AG04450 (cell line): ENCODE measurements around the gene CCDC175. TPM values are rescaled to one million over a fixed set of nuclear protein-coding genes. Genes with fewer than 3 reads are reported as not detected.

Experiments used
- CTCF ChIA-PET: fragments of 300-600, 350-600 bp; formaldehyde crosslinking; extraction: SDS; loops from one replicate; lab custom pipeline; 2022; ENCODE audit warnings: antibody characterized with exemption, inconsistent platforms; lab: Charles Lee
- POLR2A ChIA-PET: fragments of 350-600 bp; formaldehyde crosslinking; extraction: SDS; loops from one replicate; lab custom pipeline; 2021; ENCODE audit warnings: antibody characterized with exemption, inconsistent platforms; lab: Yijun Ruan, JAX
- DNase-seq: peaks from one replicate; pipeline ENCODE4 v3.0.0-alpha.2; 2011; ENCODE audit warnings: low read depth, low spot score
- H3K27ac ChIP-seq: one replicate; pipeline ENCODE4 v1.5.1; 2012; ENCODE audit warnings: low read depth, low read length, control low read depth
- H3K27me3 ChIP-seq: one replicate; pipeline ENCODE4 v1.6.0; 2012; ENCODE audit warnings: low read length; ENCODE audit not compliant: control insufficient read depth, insufficient read depth
- H3K4me3 ChIP-seq: 2 replicates; pipeline ENCODE4 v1.5.1; 2011; ENCODE audit warnings: mild to moderate bottlenecking, low read depth, low read length, control low read depth
- H3K9me3 ChIP-seq: 2 replicates; pipeline ENCODE4 v1.5.1; 2012; ENCODE audit warnings: low read length; ENCODE audit not compliant: control insufficient read depth, insufficient read depth
- CTCF ChIP-seq: IDR thresholded peaks from 2 replicates; pipeline ENCODE4 v1.5.1; 2011; ENCODE audit warnings: low read depth, low read length, control low read depth, inconsistent platforms
- polyA plus RNA-seq: library from polyadenylated mRNA; depleted of rRNA; stranded (reverse); fragments of >200 nt; gene quantifications from 2 replicates; pipeline ENCODE4 v1.2.3, GENCODE V29; 2011

CCDC175 gene
- polyA plus RNA-seq, 1 experiment = not detected

- ChIA-PET POLR2A (no interaction called here), CTCF (interaction anchor here (1.0 to 1.1 kb wide), 2 partner anchors 29 to 40 kb away, joined by 5 to 6 read pairs; partner anchors contain the start of gene CCDC175)
Observed at GRCh38 chr14:59547310-59547709, 29.3 kb downstream of the CCDC175 start.

DNA sequence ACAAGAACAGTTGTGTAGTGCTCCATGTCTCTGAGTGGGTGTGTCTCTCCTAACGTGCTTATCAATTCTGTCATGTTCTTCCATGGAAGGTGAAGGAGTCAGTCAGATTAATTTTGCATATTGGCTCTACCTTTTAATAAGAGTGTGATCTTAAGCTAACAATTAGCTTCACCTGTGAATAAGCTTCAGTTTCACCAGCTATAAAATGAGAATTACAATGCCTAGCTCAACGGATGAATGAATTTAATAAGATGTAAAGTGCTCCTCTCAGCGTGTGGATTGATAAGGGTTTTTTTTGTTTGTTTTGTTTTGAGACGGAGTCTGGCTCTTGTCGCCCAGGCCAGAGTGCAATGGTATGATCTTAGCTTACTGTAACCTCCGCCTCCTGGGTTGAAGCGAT, 32.7 kb downstream of the CCDC175 start:
- Histone ChIP-seq H3K9me3 (no peaks in the 10 kb centered on the region), H3K27ac (no peak overlapping the region), H3K27me3 (peaks cover 2% of the 10 kb centered on the region), H3K4me3 (no peak overlapping the region)
- ChIA-PET CTCF (interaction anchor here (1.0 to 2.3 kb wide), 2 partner anchors 33 to 36 kb away, joined by 4 to 12 read pairs; partner anchors contain the start of gene CCDC175), POLR2A (no interaction called here)
- DNase-seq = no peak
- no peak for TF ChIP-seq CTCF

More at GRCh38 chr14:59547310-59547709, 29.3 kb downstream of the CCDC175 start:
- no peak for TF ChIP-seq CTCF
- H3K27me3 ChIP-seq = peaks cover 3% of the 10 kb centered on the region
- no peaks in the 10 kb centered on the region; the same call in 1 of the 2 replicates for H3K9me3 ChIP-seq
- no peak overlapping the region for H3K27ac ChIP-seq
- DNase-seq = no peak
- H3K4me3 ChIP-seq = no peak overlapping the region

DNA sequence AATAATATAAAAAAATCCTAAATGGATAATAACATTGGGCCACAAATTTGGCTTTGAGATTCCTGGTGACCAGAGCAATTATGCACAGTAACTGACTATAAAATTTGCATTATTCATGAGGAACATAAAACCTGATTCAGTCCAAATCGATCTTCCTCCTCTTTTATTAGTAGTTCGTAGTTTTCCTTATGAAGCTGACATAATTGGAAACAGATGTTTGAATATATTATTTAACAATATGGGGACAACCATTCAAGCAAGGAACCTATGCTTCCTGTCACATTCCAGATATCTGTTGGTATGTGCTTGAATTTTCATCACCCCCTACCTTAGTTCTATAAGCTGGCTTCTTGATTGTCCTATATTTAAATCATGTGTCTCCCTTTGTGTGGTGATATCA, 34.9 kb downstream of the CCDC175 start:
- no peak overlapping the region for H3K27ac ChIP-seq
- H3K4me3 ChIP-seq = no peak overlapping the region
- no peak for DNase-seq
- no peak for TF ChIP-seq CTCF
- ChIA-PET POLR2A (no interaction called here), CTCF (interaction anchor here (1.1 to 2.0 kb wide), 2 partner anchors 34 to 35 kb away, joined by 4 to 7 read pairs; partner anchors contain the start of gene CCDC175)
- no peaks in the 10 kb centered on the region for H3K9me3 ChIP-seq
- no peaks in the 10 kb centered on the region for H3K27me3 ChIP-seq

GRCh38 chr14:59540852-59541251, 35.8 kb downstream of the CCDC175 start:
- Histone ChIP-seq H3K27ac (no peak overlapping the region), H3K27me3 (no peaks in the 10 kb centered on the region), H3K9me3 (no peaks in the 10 kb centered on the region), H3K4me3 (no peak overlapping the region)
- CTCF ChIA-PET = interaction anchor here (1.4 to 2.0 kb wide), 2 partner anchors 34 to 36 kb away, joined by 3 to 7 read pairs; partner anchors contain the start of gene CCDC175
- POLR2A ChIA-PET = no interaction called here
- TF ChIP-seq CTCF = no peak
- no peak for DNase-seq

GRCh38 chr14:59538936-59539335, 37.7 kb downstream of the CCDC175 start:
- no peak overlapping the region for H3K27ac ChIP-seq

More at GRCh38 chr14:59538936-59539335, 37.7 kb downstream of the CCDC175 start:
- H3K27me3 ChIP-seq = no peaks in the 10 kb centered on the region
- CTCF ChIA-PET = no interaction called here
- H3K4me3 ChIP-seq = no peak overlapping the region
- no peaks in the 10 kb centered on the region for H3K9me3 ChIP-seq
- POLR2A ChIA-PET = no interaction called here
- TF ChIP-seq CTCF = no peak
- no peak for DNase-seq
